ENCODE measurements around the gene PCDHGA1.
A peak's percentile ranks its signal among the peaks of the same experiment; 100 is the strongest.

Gene PCDHGA1

DNA sequence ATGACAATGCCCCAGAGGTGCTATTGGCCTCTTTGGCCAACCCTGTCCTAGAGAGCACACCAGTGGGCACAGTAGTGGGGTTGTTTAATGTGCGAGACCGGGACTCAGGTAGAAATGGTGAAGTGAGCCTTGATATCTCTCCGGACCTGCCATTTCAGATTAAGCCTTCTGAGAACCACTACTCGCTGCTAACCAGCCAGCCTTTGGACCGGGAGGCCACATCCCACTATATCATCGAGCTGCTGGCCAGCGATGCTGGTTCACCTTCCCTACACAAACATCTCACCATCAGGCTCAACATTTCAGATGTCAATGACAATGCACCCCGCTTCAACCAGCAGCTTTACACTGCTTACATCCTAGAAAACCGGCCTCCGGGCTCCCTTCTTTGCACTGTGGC is 160.0 kb downstream of the PCDHGA1 start:
- no peak overlapping the region for H3K4me3 ChIP-seq (ENCODE audit: low read length)
- DNase-seq (ENCODE audit: low read depth), result no peak
- TF ChIP-seq, protein P1, sequence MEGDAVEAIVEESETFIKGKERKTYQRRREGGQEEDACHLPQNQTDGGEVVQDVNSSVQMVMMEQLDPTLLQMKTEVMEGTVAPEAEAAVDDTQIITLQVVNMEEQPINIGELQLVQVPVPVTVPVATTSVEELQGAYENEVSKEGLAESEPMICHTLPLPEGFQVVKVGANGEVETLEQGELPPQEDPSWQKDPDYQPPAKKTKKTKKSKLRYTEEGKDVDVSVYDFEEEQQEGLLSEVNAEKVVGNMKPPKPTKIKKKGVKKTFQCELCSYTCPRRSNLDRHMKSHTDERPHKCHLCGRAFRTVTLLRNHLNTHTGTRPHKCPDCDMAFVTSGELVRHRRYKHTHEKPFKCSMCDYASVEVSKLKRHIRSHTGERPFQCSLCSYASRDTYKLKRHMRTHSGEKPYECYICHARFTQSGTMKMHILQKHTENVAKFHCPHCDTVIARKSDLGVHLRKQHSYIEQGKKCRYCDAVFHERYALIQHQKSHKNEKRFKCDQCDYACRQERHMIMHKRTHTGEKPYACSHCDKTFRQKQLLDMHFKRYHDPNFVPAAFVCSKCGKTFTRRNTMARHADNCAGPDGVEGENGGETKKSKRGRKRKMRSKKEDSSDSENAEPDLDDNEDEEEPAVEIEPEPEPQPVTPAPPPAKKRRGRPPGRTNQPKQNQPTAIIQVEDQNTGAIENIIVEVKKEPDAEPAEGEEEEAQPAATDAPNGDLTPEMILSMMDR (conservative IDR thresholded peaks at IDR 0.05; ENCODE audit: low read length), result no peak

- no peak overlapping the region for H3K4me3 ChIP-seq (ENCODE audit: low read length)
- no peak for DNase-seq (ENCODE audit: low read depth)
- TF ChIP-seq, protein P1 (conservative IDR thresholded peaks at IDR 0.05; ENCODE audit: low read length), result no peak
Observed at GRCh38 chr5:141490771-141491170, 160.5 kb downstream of the PCDHGA1 start.

DNA sequence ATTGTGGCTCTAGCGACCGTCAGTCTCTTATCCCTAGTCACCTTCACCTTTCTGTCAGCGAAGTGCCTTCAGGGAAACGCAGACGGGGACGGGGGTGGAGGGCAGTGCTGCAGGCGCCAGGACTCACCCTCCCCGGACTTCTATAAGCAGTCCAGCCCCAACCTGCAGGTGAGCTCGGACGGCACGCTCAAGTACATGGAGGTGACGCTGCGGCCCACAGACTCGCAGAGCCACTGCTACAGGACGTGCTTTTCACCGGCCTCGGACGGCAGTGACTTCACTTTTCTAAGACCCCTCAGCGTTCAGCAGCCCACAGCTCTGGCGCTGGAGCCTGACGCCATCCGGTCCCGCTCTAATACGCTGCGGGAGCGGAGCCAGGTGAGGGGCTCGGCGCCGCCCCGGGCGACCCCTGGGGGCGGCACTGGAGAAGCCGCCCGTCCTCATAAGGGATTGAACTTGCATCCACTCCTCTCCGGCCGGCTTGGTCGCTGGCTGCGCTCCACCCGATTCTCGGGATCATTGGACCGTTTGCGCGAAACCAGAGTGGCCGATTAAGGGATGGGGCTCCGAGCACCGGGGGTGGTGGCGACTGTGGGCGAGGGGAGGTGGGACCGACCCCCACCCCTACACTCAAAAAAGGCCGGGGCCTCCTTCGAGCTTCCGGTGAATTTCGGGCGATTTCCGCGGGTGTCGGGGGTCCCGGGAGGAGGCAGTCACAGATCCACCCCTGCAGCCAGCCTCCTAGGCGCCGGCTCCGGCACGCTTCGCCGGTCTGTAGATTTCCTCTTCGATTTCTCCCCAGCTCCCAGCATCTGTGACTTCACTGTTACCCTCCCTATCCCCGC is 161.2 kb downstream of the PCDHGA1 start:
- TF ChIP-seq, protein P1 (conservative IDR thresholded peaks at IDR 0.05; ENCODE audit: low read length), result no peak
- H3K4me3 ChIP-seq (ENCODE audit: low read length), result no peak overlapping the region
- no peak for DNase-seq (ENCODE audit: low read depth)

GRCh38 chr5:141492168-141492885 is 162.0 kb downstream of the PCDHGA1 start:
- H3K4me3 ChIP-seq (ENCODE audit: low read length), result no peak overlapping the region
- TF ChIP-seq, protein P1 (conservative IDR thresholded peaks at IDR 0.05; ENCODE audit: low read length), result no peak
- no peak for DNase-seq (ENCODE audit: low read depth)

DNA sequence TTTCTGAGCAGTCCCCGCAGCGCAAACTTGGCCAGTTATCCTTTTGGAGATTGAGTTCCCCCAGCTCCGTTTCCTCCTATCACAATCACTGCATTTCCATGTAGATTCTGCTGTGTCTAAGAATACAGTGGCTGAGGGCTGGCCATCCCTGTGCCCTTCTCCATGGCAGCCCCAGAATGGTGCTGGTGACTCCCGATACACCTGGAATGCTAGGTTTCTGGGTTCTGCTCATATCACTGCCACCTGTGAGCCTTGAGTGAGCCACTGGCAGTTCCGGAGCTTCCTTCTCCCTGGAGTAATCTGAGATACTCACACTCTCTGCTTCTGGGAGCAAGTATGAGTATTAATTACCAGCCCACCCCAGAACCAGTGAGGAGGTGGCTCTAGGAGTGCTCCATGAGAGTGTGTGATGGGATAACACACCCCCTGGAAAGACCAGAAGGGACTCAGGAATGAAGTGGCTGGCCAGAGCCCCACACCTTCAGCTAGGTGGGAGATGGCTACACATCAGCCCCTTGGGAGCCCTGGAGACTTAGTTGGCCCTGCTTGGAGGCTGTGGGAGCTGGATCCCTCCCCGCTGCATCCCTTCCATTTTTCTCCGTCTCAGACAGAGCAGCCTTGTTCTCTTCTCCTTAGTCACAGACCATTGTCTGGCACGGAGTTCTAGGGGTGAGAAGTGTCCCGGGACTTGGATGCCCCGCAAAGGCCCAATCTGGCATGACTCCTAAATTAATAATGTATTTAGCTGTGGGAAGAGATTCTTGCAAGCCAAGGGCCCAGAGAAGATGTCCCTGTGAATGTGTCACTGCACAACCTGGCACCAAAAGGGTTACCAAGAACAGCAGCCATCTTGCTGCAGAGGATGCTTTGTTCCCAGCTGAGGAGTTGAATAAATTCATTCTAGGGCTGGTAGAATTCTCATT is 163.4 kb downstream of the PCDHGA1 start:
- TF ChIP-seq, protein P1 (conservative IDR thresholded peaks at IDR 0.05; ENCODE audit: low read length), result no peak
- H3K4me3 ChIP-seq (ENCODE audit: low read length), result no peak overlapping the region
- DNase-seq (ENCODE audit: low read depth), result peak; percentile 74

DNA sequence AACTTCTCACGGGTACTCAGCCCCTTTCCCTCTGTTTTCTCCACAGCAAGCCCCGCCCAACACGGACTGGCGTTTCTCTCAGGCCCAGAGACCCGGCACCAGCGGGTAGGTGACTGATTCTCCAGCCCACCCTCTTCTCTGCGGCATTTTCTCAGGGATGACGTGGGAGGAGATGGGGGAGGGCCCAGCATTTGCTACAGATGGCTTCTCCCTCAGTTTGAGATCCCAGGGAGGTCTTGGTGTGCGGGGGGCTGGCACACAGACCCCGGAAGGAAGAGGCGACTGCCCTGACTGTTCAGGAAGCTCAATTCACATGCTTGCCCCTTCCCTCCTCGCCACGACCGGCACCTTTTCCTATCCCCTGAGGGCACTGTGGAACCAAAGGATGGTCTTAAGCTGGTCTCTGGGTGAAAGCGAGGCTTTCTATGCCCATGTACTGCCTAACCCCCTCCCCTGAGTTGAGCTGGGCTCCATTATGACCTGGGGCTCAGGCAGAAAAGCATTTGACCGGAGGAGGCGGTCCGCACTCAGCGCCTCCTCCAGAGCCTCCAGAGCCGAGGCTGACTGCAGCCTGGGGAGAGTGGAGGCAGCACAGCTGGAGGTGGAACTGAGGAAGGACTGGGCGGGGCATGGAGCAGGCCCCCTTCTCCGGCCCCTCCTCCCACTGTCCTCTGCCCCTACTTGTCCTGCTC is 164.6 kb downstream of the PCDHGA1 start:
- no peak overlapping the region for H3K4me3 ChIP-seq (ENCODE audit: low read length)
- no peak for DNase-seq (ENCODE audit: low read depth)
- TF ChIP-seq, protein P1 (conservative IDR thresholded peaks at IDR 0.05; ENCODE audit: low read length), result no peak
